Transverse colon (tissue), 4 donors: ENCODE results near the gene ARHGEF11. TPM values are rescaled to one million over a fixed set of nuclear protein-coding genes. Genes with fewer than 3 reads are reported as not detected.

Experiments used
- DNase-seq: peaks from one replicate; pipeline ENCODE4 v3.0.0-alpha.2; 2019
- H3K27ac ChIP-seq, 4 donors: fragments of 200-600 bp; sonication (generic); 2 replicates each; pipeline ENCODE4 v1.5.1; 2016 to 2018; ENCODE audit warnings: inconsistent platforms in 4 of 4
- H3K27me3 ChIP-seq: fragments of 200-600 bp; sonication (generic); 2 replicates; pipeline ENCODE4 v1.5.1; 2017; ENCODE audit warnings: inconsistent platforms
- H3K36me3 ChIP-seq, 4 donors: fragments of 200-600 bp; sonication (generic); 2 replicates each; pipeline ENCODE4 v1.5.1; 2017 to 2019; ENCODE audit warnings: inconsistent platforms in 4 of 4
- H3K4me1 ChIP-seq, 4 donors: fragments of 200-600 bp; sonication (generic); 2 replicates each; pipeline ENCODE4 v1.5.1; 2017 to 2020; ENCODE audit warnings: inconsistent platforms in 4 of 4
- H3K4me3 ChIP-seq, 4 donors: fragments of 200-600 bp; sonication (generic); 1 replicate in 1 of 4; 2 replicates in 3 of 4; pipeline versions ENCODE4 v1.5.1 to v1.6.1; 2017 to 2019; ENCODE audit warnings: inconsistent platforms in 4 of 4
- H3K9me3 ChIP-seq, 2 donors: fragments of 200-600 bp; sonication (generic); 2 replicates each; pipeline ENCODE4 v1.5.1; 2017 to 2019; ENCODE audit warnings: inconsistent platforms in 2 of 2
- CTCF ChIP-seq, 5 experiments: fragments of 200-600 bp in 3 of 5; fragments of 450-650 bp in 2 of 5; sonication (generic) in 3 of 5; IDR thresholded peaks; 1 replicate in 2 of 5; 2 replicates in 3 of 5; pipeline ENCODE4 v1.5.1; 2016 to 2017; ENCODE audit warnings: antibody characterized with exemption in 5 of 5, inconsistent platforms in 3 of 5, mild to moderate bottlenecking in 2 of 5, moderate library complexity in 1 of 5
- EP300 ChIP-seq: sonication (generic); formaldehyde crosslinking; IDR thresholded peaks from one replicate; pipeline ENCODE4 v1.6.1; 2017; ENCODE audit warnings: antibody characterized with exemption, low read depth
- POLR2A ChIP-seq: fragments of 450-650 bp; IDR thresholded peaks from one replicate; pipeline ENCODE4 v1.6.1; 2016; ENCODE audit warnings: antibody characterized with exemption, mild to moderate bottlenecking, moderate library complexity
- POLR2AphosphoS5 ChIP-seq, 3 donors: sonication (generic); formaldehyde crosslinking; IDR thresholded peaks; one replicate each; pipeline ENCODE4 v1.6.1; 2016; ENCODE audit warnings: antibody characterized with exemption in 3 of 3
- WGBS, 2 donors: methylation state at CpG; one replicate each; pipeline ENCODE4 v1.1.5; 2018; ENCODE audit warnings: low coverage in 1 of 2; 5-methylcytosine and 5-hydroxymethylcytosine counted together
- in situ Hi-C, 4 donors: fragments of 200-750 bp; cut with MboI; loops; one replicate each; pipeline versions ENCODE4 v1.15.0 to v1.15.1; 2017; ENCODE audit warnings: low sequenced_read_pairs in 3 of 4, low pct_ligation_motif_present in 1 of 4, low pct_unique_long_range_greater_than_20kb in 1 of 4
- intact Hi-C: fragments of 100-400 bp; cut with DNase I; formaldehyde crosslinking; loops from one replicate; pipeline ENCODE4 v1.15.1; 2023; ENCODE audit warnings: low total_unique reads
- total RNA-seq, 4 donors: library from RNA; depleted of rRNA; stranded (reverse); fragments of >200 nt; gene quantifications; one replicate each; pipeline ENCODE4 v1.1.0, GENCODE V29; 2016

Gene ARHGEF11, protein sequence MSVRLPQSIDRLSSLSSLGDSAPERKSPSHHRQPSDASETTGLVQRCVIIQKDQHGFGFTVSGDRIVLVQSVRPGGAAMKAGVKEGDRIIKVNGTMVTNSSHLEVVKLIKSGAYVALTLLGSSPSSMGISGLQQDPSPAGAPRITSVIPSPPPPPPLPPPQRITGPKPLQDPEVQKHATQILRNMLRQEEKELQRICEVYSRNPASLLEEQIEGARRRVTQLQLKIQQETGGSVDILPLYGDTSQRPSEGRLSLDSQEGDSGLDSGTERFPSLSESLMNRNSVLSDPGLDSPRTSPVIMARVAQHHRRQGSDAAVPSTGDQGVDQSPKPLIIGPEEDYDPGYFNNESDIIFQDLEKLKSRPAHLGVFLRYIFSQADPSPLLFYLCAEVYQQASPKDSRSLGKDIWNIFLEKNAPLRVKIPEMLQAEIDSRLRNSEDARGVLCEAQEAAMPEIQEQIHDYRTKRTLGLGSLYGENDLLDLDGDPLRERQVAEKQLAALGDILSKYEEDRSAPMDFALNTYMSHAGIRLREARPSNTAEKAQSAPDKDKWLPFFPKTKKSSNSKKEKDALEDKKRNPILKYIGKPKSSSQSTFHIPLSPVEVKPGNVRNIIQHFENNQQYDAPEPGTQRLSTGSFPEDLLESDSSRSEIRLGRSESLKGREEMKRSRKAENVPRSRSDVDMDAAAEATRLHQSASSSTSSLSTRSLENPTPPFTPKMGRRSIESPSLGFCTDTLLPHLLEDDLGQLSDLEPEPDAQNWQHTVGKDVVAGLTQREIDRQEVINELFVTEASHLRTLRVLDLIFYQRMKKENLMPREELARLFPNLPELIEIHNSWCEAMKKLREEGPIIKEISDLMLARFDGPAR (N-terminal part only)
- total RNA-seq, result 10 to 100 TPM; 52.6 to 82.8 (median 62.1) TPM

- Histone ChIP-seq H3K36me3 (no peaks in the 10 kb centered on the region), H3K9me3 (no peaks in the 10 kb centered on the region), H3K27ac (peak within 1 kb of the TSS; percentile 89 to 96 (median 95)), H3K4me1 (peaks cover 13 to 56% (median 33%) of the 10 kb centered on the region in 4 donors), H3K27me3 (no peaks in the 10 kb centered on the region), H3K4me3 (peak within 1 kb of the TSS; percentile 53 to 87 (median 72))
- in situ Hi-C loops, result no loop called here
- TF ChIP-seq POLR2AphosphoS5 (IDR thresholded peaks at IDR 0.05) (peak; percentile 60 to 77 (median 70)), EP300 (no peak), POLR2A (no peak)
- 1% methylated on average over 13 to 82 of the region's 120 CpGs for WGBS, 2 donors
- peak; percentile 93 for DNase-seq
- intact Hi-C loops, result no loop called here
Measured at GRCh38 chr1:157045250-157046218, at the start of gene ARHGEF11. TSS of gene ARHGEF11 (minus strand) at chr1:157045742. CDS start at chr1:157044330, 1,412 bp downstream.

- intact Hi-C loops (no loop called here), in situ Hi-C loops (loop anchor here in 1 of 4 donors (25.0 kb wide), 1 partner anchor 392 kb away; no protein-coding TSS in a partner anchor)
- Histone ChIP-seq H3K4me3 (no peak overlapping the region), H3K27me3 (no peaks in the 10 kb centered on the region), H3K27ac (no peak overlapping the region), H3K4me1 (peaks cover 0 to 4% (median 0%) of the 10 kb centered on the region in 4 donors), H3K36me3 (no peaks in the 10 kb centered on the region), H3K9me3 (no peaks in the 10 kb centered on the region)
- TF ChIP-seq POLR2AphosphoS5 (IDR thresholded peaks at IDR 0.05), result no peak
- TF ChIP-seq EP300, result no peak
- TF ChIP-seq CTCF (IDR thresholded peaks at IDR 0.05), result no peak
- no peak for TF ChIP-seq POLR2A
- no peak for DNase-seq
- WGBS, 2 donors, result 71 to 75% methylated on average over 2 to 4 of the region's 4 CpGs
Measured at GRCh38 chr1:157095091-157095490, 49.5 kb upstream of the ARHGEF11 start.

DNA sequence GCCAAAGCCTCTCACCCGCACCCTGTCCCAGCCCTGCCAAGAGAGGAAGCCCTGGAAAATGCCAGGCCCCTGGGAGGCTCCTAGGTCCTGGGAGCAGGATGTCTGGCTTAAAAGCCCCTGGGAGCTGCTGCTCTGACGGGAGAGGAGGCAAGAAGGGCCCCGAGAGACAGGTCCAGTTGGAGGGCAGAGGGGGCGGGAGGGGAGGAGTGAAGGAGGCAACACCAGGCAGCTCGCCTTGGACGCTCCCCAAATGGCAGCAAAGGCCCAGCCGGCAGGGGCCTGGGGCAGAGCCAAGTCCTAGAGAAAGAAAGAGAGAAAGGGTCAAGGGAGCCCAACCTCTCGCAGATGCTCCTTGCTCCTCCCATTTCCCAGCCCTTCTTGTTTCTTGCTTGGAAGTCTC is 47.3 kb upstream of the ARHGEF11 start:
- TF ChIP-seq CTCF (IDR thresholded peaks at IDR 0.05) (no peak), POLR2A (no peak), EP300 (no peak)
- Histone ChIP-seq H3K9me3 (no peaks in the 10 kb centered on the region), H3K4me1 (peaks cover 0 to 7% (median 0%) of the 10 kb centered on the region in 4 donors), H3K27ac (no peak overlapping the region), H3K27me3 (no peaks in the 10 kb centered on the region), H3K36me3 (no peaks in the 10 kb centered on the region), H3K4me3 (no peak overlapping the region)
- in situ Hi-C loops (loop anchor here in 3 of 4 donors (5.0 to 25.0 kb wide), 4 partner anchors 59 to 394 kb away; no protein-coding TSS in a partner anchor), intact Hi-C loops (no loop called here)
- no peak for DNase-seq
- 52% methylated on average over 7 of the region's 8 CpGs; no CpG with 5 or more reads in 1 of the 2 donors for WGBS, 2 donors

DNA sequence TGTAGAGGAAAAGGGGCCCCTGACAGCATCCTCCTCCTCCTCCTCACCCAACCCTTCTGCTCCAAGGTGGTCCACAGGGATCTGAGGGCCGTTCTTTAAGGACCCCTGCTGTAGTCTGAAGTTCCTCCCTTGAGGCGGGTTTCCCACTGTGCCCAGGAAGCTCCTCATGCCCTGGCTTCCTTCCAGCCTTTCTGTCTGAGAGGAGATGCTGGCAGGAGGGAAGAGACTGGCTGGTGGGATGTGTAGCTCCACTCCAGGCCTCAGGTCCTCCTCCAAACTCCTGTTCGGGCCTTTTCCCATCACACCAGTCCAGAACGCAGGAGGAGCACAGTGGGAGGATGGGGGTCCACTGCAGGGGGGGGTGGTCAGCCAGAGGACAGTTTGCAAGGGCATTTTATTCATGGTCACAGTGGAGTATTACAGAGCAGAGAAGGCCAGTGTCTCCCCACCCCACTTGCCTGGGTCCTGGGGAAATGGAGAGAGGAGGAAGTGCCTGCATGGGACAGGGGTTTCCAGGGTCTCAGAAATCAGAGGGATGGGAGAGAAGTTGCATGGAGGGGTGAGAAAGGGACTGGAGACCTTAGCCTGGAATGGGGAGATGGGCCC is 46.2 kb upstream of the ARHGEF11 start:
- Histone ChIP-seq H3K9me3 (no peaks in the 10 kb centered on the region), H3K27ac (no peak overlapping the region), H3K36me3 (no peaks in the 10 kb centered on the region), H3K4me1 (peaks cover 0 to 7% (median 0%) of the 10 kb centered on the region in 4 donors), H3K4me3 (no peak overlapping the region), H3K27me3 (no peaks in the 10 kb centered on the region)
- in situ Hi-C loops, result loop anchor here in 3 of 4 donors (5.0 to 25.0 kb wide), 4 partner anchors 61 to 396 kb away; no protein-coding TSS in a partner anchor
- DNase-seq, result no peak
- WGBS, 2 donors, result 82% methylated on average over 4 of the region's 4 CpGs; no CpG with 5 or more reads in 1 of the 2 donors
- intact Hi-C loops, result no loop called here
- TF ChIP-seq POLR2A (no peak), POLR2AphosphoS5 (IDR thresholded peaks at IDR 0.05) (no peak), EP300 (no peak), CTCF (IDR thresholded peaks at IDR 0.05) (no peak)
